Measurements from ENCODE around the gene SOS2.
"Not testable (repeated sequence)": the region's sequence is repeated elsewhere in the genome, so short reads cannot be mapped to it uniquely, and the experiment has no call there.

SOS2 gene

GRCh38 chr14:50083467-50084337 is 147.7 kb downstream of the SOS2 start:
- DNase-seq, result no peak

GRCh38 chr14:50082784-50083466 is 148.5 kb downstream of the SOS2 start:
- no peak for DNase-seq

DNA sequence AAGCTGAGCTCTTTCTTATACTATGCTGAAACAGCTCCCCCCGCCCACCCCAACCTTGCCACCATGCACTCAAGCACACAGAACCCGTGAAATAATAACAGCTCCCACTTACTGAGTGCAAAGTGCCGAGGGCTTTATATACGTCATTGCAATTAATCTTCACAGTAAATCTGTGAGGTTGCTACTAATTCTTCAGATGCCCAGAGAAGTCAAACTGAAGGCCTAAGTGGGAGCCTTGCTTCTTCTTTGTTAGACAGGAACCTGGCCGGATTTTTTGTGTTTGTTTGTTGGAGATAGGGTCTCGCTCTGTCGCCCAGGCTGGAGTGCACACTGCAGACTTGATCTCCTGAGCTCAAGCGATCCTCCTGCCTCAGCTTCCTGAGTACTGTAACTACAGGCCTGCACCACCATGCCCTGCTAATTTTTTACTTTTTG is 149.1 kb downstream of the SOS2 start:
- DNase-seq, result no peak

GRCh38 chr14:50079103-50079502 is 152.3 kb downstream of the SOS2 start:
- not testable (repeated sequence) for DNase-seq

DNA sequence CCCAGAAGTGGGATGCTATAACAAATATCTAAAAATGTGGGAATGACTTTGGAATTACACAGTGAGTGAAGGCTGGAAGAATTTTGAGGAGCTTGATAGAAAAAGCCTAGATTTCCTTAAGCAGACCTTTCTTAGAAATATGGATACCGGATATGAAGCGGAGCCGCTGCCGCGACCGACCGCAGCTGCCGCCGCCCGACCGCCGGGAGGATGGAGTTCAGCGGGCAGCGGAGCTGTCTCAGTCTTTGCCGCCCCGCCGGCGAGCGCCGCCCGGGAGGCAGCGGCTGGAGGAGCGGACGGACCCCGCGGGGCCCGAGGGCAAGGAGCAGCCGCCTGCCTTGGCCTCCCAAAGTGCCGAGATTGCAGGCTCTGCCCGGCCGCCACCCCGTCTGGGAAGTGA is 157.7 kb downstream of the SOS2 start:
- not testable (repeated sequence) for DNase-seq

DNA sequence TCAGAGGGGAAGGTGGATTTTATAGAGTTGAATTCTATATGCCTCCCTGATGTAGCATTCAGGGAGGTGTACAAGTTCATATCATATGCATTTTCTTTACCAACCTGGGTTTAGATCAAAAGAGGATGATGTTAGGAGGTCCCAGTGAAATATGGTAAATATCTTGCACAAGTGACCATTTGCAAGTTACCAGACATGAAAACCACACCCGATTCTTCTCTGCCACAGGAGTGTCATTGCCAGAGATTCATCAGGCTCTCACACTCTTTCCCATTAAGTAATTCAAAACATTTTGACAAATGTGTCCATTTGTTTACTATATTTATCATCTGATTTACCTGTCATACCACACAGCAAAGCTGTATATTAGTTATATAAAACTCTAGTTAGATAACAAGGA is 159.0 kb downstream of the SOS2 start:
- no peak for DNase-seq

- DNase-seq, result no peak
Measured at GRCh38 chr14:50070840-50071548, 160.4 kb downstream of the SOS2 start.

GRCh38 chr14:50070230-50070629 is 161.1 kb downstream of the SOS2 start:
- no peak for DNase-seq

- DNase-seq, result no peak
Measured at GRCh38 chr14:50069325-50069724, 162.1 kb downstream of the SOS2 start.

DNA sequence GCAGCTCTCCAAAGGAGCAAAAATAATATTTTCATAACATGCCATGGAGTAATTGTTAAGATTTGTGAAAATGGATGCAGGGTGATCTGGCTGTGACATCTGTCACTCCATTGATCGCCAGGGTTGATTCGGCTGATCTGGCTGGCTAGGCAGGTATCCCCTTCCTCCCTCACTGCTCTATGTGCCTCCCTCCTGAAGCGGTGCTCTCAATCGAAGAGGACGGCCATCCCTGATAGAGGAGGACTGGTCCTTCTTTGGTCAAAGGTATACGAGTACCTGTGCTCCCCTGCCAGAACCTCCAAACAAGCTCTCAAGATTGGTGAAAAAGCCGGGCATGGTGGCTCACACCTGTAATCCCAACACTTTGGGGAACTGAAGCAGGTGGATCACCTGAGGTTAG is 162.9 kb downstream of the SOS2 start:
- no peak for DNase-seq

GRCh38 chr14:50067723-50068495 is 163.5 kb downstream of the SOS2 start:
- no peak for DNase-seq
